GM13976 (cell line): Measurements from ENCODE around the gene ARHGEF16.

ENCODE experiments used
- DNase-seq: peaks from one replicate; pipeline ENCODE4 v3.0.0; 2012; ENCODE audit warnings: low spot score
- CTCF ChIP-seq: IDR thresholded peaks from 2 replicates; pipeline ENCODE4 v1.5.1; 2012; ENCODE audit warnings: borderline replicate concordance, mild to moderate bottlenecking; ENCODE audit not compliant: insufficient read depth; ENCODE audit errors: extremely low read depth, missing control alignments, control extremely low read depth
- in situ Hi-C: fragments of 300-500 bp; cut with MboI; formaldehyde crosslinking; loops from one replicate; pipeline ENCODE4 v1.12.0; 2022; ENCODE audit warnings: low sequenced_read_pairs, mixed read lengths, inconsistent platforms; ENCODE audit not compliant: unreplicated experiment

The ARHGEF16 gene

DNA sequence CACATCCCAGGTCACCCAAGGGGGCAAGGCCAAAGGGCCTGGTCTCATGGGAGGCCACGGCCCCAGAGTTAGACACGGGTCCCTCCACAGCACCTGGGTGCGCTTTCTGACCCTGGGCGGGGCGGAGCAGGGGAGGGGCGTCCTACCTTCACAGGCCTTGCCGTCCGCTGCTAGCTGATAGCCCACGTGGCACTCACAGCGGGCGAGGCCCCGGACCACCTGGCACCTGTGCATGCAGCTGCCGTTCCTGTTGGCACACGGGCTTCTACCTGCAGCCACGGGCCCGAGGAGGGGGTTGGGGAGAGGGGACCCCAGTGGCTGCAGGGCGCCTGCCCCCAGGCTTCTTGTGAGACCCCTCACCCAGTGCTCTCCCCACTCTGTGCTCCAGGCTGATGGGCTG, 59.9 kb downstream of the ARHGEF16 start:
- in situ Hi-C loops = no loop called here
- DNase-seq = no peak
- TF ChIP-seq CTCF = no peak

GRCh38 chr1:3515272-3515671, 60.8 kb downstream of the ARHGEF16 start:
- in situ Hi-C loops = no loop called here
- TF ChIP-seq CTCF = no peak
- no peak for DNase-seq

- in situ Hi-C loops = no loop called here
- no peak for TF ChIP-seq CTCF
- DNase-seq = no peak
Observed at GRCh38 chr1:3515774-3516480, 61.5 kb downstream of the ARHGEF16 start.

GRCh38 chr1:3516481-3516869, 62.0 kb downstream of the ARHGEF16 start:
- TF ChIP-seq CTCF = no peak
- in situ Hi-C loops = no loop called here
- DNase-seq = no peak

- in situ Hi-C loops = no loop called here
- no peak for TF ChIP-seq CTCF
- no peak for DNase-seq
Observed at GRCh38 chr1:3516911-3517675, 62.6 kb downstream of the ARHGEF16 start.

GRCh38 chr1:3518256-3518655, 63.8 kb downstream of the ARHGEF16 start:
- DNase-seq = no peak
- in situ Hi-C loops = no loop called here
- TF ChIP-seq CTCF = peak; percentile 39
